Tongue (tissue), 2 donors: ENCODE results near the gene ADRA2B. TPM values are rescaled to one million over a fixed set of nuclear protein-coding genes. Genes with fewer than 3 reads are reported as not detected.
A peak's percentile ranks its signal among the peaks of the same experiment; 100 is the strongest.

ENCODE experiments used
- DNase-seq: peaks from one replicate; pipeline ENCODE4 v3.0.0-alpha.2; 2015
- total RNA-seq: library from RNA; depleted of rRNA; stranded (reverse); fragments of >200 nt; gene quantifications from one replicate; pipeline ENCODE4 v1.2.3, GENCODE V29; 2014

ADRA2B gene
- total RNA-seq, 1 donor from 2014 or later: 5.2 TPM

DNA sequence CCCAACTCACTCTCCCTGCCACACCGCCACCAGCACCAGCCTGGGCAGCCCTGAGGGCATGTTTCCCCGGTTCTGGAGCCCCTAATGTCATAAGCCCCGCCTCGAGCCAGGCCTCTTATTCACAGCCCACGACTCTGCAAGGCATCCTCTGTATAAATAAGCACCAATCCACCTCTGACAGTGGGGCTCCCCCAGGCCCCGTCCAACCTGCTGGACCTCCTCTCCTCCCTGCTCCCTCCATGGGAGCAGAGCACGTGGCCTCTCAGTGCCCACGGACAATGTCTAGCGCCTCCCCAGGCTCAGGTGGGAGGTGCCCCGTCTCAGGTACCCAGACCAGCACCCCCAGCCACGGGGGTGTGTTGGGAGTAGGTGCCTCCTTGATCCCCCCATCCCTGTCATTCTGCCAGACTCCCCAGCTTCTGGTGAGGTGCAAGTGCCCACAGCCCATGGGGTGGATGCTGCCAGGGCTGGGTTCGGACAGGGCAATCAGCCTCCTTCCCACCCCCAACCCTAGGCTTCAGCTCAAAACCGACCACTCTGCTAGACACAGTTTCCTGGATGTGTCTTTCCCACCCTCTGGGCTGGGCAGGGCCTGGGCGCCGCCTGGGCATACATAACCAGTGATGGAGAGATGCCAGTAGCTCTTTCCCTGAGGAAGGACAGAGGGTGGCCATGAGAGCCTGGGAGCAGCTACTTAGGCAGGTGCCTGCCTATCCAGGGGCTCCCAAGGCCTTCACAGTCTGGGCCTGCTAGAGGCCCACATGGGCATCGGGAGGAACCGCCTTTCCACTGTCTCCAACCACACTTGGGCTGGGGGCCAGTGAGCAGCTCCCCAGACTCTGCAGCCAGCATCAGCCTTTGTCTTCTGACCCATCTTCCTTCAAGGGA is 1.6 kb upstream of the ADRA2B start:
- no peak for DNase-seq

DNA sequence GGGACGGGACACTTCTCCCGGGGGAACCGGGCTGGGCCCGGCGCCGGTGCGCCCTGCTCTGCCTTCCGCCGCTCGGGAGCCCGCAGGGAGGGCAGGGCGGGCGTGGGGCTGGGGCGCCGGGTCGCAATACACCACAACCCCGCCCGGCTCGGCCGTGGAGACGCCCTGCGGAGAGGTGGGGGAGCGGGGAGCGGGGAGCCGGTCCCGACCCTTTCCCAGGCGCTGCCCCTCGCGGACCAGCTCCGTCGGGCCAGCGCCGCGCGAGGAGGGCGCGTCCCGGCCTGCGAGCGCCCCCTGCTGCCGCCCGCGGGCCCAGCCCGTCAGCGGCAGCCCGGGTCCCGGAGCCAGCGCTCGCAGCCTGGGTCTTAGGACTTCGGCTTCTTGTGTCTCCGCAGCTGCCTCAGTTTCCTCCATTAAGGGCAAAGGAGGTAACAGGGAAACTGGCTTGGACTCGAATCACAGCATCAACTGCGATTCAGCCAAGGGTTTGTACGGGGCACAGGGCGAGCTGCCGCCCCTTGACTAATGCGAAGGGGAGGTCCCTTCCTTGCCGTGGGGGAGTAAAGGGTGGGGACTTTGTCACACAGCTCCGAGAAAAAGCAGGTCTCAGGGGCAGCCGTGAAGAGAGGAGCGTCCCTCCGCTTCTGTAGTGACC is 635 bp upstream of the ADRA2B start:
- peak; percentile 75 for DNase-seq

DNA sequence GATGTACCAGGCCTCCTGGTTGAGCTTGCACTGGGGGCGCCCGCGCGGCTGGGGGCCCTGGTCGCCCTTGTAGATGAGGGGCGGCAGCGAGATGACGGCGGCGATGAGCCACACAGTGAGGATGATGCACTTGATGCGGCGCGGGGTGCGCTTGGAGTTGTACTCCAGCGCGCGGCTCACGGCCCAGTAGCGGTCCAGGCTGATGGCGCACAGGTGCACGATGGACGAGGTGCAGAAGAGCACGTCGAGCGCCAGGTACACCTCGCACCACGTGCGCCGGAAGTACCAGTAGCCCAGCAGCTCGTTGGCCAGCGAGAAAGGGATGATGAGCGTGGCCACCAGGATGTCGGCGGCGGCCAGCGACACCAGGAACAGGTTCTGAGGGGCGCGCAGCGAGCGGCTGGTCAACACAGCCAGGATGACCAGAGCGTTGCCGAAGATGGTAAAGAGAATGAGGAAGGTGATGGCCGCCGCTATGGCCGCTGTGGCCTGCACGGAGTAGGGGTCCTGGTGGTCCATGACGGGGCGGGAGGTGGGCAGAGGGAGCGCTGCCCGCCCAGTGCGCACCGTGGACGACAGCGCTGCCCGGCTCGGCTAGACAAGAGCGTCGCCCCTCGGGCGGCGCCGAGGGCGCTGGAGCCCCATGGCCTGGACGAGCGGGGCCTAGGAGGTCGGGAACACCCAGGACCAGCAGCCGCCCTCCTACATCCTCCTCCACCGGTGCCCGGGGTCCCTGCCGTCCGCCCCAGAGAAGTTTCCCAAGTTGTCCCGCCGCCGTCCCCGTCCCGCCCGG is 544 bp downstream of the ADRA2B start:
- DNase-seq: no peak

DNA sequence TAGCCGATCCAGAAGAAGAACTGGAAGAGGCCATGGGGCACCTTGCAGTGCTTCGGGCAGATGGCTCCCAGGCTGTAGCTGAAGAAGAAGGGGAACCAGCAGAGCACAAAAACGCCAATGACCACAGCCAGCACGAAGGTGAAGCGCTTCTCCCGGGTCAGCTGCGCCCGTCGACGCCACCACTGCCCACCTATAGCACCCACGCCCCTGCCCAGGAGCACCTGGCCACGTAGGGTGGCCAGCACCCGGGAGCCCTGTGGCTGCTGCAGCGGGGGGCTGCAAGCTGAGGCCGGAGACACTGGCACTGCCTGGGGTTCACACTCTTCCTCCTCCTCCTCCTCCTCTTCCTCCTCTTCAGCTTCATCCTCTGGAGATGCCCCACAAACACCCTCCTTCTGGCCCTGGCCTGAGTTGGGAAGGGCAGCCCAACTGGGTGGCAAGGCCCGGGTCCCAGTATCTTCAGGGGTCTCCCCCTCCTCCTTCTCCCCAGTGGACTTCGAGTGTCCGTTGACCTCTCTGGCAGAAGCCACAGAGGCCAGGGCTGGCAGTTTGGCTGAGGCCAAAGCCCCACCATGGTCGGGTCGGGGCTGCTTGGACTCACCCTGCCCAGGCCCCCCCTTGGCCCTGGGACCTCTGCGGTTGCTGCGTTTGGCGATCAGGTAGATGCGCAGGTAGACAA is 1.3 kb downstream of the ADRA2B start:
- no peak for DNase-seq

DNA sequence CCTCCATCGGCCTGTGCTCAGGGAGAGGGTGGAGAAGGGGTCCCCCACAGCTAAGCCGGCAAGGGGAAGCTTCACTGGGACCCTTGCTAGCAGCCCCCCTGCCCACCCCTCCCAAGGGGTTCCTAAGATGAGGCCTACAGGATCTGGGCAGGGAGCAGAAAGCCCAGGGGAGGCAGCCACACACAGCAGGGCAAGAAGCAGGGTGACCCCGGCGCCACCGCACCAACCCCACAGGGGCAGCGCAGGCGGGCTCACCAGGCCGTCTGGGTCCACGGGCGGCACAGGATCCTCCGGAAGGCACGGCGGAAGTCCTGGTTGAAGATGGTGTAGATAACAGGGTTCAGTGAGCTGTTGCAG is 1.8 kb downstream of the ADRA2B start:
- no peak for DNase-seq

DNA sequence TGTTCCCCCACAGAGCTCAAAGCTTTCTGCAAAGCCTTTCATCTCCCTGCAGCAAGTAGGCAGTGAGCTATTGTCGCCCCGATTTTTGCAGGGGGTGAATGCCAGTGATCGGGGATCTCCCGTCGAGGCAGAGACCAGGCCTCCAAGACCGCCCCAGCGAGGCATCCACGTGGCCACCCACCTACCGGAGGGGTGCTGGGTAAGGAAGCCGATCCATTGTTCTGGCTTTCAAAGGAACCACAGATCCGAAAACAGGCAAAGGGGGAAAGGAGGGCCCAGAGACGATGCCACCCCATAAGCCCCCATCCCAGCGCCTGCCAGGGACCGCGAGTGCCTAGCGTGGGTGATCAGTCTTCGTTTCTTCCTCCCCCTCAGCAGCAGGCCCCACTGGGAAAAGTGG is 2.4 kb downstream of the ADRA2B start:
- DNase-seq: no peak

DNA sequence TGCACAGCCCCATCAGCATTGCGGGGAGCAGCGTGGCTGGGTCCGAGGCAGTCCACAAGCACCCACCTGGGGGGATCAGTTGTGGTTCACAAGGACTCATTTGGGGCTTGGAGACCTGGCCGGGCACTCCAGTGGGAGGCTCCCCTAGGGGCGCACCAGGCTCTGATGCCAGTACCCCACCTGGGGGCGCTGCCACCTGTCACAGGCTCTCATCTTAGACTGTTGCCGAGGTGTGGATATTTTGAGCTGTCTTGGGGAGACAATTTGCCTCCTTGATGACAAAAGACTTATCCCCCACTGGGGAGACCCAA is 3.0 kb downstream of the ADRA2B start:
- no peak for DNase-seq

DNA sequence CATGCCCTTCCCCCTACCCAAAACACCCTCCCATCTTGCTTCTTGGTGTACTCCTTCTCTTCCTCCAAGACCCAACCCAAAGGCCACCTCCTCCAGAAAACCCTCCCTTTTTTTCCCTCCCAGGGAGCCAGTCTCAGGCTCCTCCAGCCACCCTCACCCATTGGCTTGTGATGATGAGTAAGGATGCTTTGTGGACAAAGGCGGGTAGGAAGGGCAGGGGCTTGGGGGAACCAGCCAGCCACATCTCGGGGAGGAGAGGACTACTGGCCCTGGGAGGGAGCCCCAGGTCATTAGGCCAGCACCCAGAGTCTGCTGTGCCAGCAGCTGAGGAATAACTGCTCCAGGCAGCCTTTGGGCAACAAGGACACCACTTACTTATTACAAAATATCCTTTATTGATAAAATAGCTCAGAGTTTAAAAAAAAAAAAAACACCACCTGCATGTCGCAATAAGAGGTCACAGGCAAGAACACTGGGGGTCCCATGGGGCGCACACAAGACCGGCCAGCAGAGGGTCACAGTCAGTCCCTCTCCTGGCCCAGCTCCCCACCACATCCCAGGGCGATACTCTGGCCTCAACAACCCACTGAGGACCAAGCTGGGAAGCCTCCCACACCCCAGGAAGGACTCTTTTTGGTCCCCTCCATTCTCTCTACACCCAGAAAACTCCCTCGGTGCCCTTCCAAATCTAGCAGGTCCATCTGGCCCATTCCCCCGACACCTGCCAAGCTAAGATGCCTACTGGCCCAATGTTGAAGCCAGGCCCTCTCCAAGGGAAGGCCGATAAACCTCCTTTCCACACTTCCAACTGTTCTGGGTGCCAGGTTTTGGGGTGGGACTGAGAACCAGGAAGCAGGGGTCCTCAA is 3.6 kb downstream of the ADRA2B start:
- DNase-seq: no peak

DNA sequence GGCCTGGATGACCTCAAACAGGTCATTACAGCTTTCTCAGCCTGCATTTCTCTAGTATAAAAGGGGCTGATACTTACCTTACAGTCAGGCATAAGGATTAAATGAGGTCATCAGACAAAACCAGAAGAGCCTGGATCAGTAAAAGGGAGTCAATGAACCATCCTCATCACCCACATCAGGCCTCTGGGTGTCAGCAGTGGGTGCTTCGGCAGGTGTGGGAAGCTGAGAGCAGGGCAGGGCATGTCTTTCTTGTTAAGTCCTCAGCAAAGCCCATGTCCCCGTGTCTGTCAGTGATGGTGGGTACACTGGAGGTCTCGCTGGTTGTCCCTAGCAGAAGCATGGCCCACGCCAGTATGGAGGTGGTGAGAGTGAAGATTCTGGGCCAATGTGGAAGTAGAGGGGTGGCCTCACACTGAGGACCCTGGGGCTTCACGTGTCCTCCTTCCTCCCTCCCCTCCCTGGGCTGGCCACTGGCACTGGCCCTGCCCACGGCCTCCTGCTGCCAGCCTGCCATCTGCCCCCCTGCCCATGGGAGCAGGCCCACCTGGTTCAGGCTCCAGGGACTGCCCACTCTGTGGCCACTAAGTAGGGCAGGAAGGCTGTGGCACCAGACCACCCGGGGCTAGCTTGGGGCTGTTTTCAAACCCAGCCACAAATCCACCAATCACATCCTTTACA is 4.4 kb downstream of the ADRA2B start:
- no peak for DNase-seq

DNA sequence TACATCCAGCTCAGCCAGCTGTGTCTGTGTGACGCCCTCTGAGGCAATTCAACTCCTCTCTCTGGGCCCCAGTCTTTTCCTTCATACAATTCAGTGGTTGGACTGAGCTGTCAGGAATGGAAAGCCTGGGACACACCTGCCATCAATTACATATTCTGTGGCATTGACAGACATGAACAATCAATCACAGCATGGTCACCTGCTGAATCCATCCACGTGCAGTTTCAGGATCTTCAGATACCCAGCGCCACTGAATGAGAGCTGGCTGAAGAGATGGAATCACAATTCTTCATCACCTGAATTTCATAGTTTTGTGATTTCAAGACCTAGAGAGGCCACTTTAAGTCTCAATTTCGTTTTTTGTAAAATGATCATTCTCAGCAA is 5.1 kb downstream of the ADRA2B start:
- DNase-seq: no peak

DNA sequence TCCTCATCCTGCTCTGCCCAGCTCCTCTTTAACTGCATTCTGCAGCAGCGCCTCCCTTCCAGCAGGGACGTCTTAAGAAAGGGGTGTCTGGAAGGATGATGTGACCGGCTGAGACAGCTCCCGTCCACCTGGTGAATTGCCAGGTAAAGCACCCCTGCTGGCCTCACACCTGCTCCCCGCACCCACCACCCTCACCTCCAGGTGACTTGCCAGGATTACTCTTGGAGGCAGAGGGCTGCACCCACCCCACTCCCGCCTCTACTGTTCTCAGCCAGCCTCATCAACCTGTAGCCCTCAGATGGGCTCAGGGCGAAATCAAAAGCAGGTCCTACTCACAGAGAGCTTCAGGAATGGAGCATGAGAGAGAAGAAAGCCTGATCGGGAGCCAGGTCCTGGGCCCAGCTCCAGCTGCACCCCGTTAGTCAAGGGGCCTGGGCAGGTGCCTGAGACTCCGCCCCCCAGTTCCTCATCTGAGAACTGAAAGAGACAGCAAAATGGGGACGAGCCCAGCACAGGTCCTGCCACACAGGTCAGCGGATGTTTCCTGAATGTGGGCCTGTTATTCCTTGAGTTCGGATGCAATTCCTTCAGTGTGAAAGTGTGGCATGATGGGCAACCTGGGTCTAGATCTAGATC is 5.6 kb downstream of the ADRA2B start:
- DNase-seq: no peak

DNA sequence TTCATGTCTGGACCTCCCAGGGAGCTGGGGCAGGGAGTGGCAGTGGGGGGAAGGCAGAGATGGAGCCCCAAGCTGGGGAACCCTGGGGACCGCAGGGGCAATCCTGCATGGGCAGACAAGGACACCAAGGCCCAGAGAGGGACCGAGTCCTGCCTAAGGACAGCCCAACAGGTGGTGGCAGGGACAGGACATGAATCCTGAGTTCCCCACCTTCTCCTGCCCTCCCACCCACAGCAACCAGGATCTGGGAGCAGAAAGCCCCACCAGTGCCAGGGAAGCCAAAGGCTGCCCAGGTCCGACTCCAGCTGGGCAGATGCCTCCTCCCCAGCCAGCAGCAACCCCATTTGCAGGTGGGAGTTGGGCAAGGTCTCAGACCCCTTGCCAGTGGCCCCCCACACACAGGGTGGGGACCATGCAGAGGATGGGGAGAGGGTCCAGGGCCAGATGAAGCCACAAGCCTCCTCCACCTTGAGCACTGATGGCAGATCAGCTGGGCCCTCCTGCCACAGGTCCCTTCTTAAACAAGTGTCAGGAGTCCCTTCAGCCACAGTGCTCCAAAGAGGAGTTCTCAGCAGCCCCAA is 6.3 kb downstream of the ADRA2B start:
- no peak for DNase-seq

DNA sequence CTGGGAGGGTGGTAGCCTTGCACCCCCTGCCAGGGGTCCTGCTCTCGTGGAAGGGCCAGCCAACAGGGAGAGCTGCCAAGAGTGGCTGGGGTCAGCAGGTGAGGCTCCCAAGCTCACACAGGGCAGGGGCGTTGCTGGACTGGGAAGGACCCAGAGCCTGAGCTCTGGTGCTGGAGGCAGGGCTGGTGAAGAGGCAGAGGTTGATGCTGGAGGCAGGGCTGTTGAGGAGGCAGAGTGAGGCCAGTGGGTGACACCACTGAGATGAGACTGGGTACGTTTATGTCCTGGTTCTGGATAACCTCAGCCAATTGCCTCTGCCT is 7.0 kb downstream of the ADRA2B start:
- no peak for DNase-seq

DNA sequence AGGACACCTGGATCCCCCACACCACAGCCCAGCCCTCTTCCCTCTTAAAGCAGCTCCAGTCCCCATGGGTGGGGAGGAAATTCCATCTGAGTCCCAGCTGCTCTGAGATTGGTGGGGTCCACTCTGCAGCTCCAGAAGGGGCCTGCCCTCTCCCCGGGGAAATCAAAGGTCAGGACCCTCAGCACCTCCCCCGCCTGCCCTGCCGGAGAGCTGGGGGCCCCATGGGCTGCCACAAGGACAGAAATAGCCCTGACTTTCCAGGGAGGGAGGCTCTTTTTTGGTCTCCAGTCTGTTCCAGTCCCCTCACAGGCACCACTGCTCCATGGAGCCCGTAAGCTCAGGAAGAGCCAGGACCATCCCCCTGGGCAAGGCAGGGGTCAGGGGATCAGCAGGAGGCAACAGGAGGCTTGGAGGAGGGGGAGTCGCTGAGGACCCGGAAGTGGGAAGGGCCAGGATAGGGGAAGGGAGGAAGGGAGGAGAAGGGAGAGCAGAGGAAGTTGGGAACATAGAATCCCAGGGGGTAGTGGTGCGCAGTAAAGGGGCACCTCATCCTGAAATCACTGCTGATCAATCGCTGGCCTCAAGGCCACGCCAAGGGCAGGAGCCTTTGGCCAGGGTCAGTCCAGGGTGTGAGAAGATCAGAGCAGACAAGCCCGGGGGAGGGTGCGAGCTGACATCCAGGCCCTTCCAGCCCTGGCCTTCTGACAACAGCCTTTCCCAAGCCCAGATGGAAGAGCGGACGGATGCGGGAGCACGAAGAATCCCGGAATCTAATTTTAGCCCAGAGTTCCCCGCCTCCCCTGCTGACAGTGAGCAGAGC is 7.6 kb downstream of the ADRA2B start:
- DNase-seq: peak; percentile 72

DNA sequence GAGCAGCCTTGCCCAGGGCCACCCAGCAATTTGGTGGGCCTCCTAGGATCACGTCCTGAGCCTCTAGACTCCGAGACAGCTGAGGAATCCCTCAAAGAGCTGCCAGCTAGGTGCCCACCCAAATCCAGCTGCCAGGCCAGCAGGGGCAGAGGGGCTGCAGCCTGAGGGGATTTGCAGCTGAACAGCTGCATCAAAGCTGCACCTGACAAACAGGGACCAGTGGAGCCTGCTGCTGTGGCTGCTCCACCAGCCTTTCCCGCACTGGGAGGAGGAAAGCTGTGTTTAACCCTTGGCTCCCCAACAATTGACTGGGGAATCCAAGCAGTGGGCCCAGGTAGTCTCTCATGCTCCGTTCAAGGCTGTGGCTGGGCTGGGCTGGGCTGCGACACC is 8.2 kb downstream of the ADRA2B start:
- peak; percentile 55 for DNase-seq

DNA sequence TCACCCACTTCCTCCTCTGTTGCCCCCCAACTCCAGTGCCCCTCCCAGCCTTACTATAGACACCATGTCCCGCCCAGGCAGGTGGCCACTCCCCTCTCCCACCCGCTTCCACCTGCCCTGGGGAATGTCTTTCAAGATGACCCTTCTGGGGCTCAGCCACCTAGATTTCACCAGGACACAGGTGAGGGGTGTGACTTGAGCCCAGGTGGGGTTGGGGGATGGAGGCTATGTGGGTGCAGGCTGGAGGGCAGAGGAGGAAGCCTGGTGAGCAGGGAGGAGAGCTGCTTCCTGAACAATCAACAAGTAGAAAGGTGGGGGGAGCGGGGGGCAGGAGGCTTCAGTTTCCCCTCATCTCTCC is 8.7 kb downstream of the ADRA2B start:
- DNase-seq: no peak

DNA sequence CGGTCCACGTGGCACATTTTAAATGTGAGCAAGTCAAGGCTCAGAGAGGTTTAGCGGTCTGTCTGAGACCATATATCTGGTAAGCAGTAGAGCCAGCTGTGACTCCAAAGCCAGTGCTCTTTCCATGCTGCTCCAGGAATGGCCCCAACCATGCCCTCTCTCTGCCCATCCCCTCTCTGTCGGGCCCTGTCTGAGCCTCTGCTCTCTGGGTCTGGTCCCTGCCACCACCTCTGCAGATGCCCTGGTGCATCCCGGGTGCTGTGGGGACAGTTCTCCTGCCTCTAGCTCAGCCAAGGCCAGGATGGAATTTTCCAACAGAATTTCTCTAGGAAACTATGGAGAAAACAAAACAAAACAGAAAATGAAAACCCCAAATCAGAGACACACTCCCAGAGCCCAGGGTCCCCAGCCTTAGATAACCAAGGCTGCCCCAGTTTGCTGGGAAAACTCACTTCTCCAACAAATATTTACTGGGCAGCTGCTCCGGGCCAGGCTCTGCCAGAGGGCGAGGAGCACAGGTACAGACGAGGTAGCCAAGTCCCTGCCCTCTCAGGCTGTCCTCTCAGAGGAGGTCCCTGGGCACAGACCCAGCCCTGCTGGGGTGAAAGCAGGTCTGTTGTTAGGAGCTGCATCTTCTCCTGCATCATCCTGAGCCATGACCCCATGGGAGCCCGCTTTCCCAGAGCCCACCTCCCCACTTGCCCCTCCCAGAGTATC is 9.2 kb downstream of the ADRA2B start:
- no peak for DNase-seq

DNA sequence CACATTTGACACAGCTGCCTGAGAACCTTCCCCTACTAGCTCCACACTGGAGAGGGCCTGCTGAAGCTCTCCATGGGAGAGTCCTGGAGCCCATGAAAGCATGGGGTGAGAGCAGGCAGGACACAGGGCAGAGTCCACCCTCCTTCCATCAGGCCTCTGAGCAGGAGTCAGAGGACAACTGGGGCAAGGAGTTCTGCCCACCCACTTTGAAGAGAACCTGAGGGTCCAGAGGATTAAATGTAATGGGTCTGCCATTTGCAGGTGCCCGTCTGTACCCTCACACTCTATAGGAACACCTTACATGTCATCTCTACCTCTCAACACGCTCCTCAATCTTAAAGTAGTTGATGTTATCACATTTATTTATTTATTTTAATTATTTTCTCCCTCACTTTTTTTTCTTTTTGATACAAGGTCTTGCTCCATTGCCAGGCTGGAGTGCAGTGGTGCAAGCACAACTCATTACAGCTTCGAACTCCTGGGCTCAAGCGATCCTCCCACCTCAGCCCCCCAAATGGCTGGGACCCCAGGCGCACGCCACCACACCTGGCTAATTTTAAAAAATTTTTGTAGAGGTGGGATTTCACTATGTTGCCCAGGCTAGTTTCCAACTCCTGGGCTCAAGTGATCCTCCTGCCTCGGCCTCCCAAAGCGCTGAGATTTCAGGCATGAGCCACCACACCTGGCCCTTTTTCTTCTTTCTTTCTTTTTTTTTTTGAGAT is 10.2 kb downstream of the ADRA2B start:
- DNase-seq: no peak
